Sciatic nerve (tissue), 2 donors: ENCODE measurements around the gene TOMM5. TPM values are rescaled to one million over a fixed set of nuclear protein-coding genes. Genes with fewer than 3 reads are reported as not detected.

Source experiments
- ATAC-seq: fragments of 200-7000 bp; cut with Tn5 transposase; one replicate; pipeline ENCODE4 v1.9.1; 2020; ENCODE audit warnings: mild to moderate bottlenecking, moderate library complexity
- DNase-seq: peaks from one replicate; pipeline ENCODE4 v3.0.0-alpha.2; 2020; ENCODE audit warnings: low spot score
- intact Hi-C: fragments of 100-400 bp; cut with DNase I; formaldehyde crosslinking; loops from one replicate; pipeline ENCODE4 v1.14.2; 2022
- total RNA-seq: library from RNA; stranded (reverse); fragmentation: NEBNext Ultra II Directional; extraction: Animal tissue kit (Norgen Biotek cat#: 25700); gene quantifications from one replicate; pipeline ENCODE4 v1.2.1, GENCODE V29; 2021
- donor health status: DM: no; HTN: no; CAD: no.
- donor health status: DM: no; HTN: no; CAD: no.

Gene TOMM5
- 60.0 TPM for total RNA-seq

DNA sequence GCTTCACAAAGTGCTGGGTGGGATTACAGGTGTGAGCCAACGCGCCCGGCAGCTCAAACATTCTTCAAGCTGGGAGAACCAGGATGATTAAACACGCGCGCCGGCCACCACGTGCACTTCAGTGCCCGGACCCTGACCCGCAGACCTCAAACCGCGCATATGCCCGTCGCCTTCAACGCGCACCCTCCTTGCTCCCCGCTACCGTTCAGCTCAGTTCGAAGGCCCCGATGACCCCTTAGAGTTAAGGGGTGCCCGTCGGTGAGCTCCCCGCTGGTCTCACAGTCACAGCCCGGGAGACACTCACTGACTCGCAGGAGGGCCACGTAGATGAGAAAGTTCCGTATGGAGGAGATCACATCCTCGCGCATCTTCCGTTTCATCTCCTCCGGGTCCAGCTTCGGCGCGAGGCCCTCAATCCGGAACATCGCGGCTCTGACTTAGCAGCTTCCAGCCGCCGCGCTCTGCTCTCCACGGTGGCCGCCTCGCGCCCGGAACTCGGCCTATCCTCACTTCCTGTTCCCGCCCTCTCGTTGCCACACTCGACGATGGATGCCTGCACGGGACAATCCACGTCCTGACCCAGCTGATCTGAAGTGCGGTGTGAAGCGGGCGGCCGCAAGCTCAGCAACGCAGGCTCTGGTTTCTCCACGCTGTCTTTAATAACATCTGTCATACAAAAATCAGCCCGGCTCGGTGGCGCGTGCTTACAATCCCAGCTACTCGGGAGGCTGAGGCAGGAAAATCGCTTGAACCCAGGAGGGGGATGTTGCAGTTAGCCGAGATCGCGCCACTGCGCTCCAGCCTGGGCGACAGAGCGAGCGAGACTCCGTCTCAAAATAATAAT is at the start of gene TOMM5:
Gene TOMM5, minus strand, starts transcription at position 490 of the 844 bp plus-strand sequence. Its CDS starts 65 bp downstream, at position 425.
- peak; percentile 99 for ATAC-seq
- intact Hi-C loops: no loop called here

DNA sequence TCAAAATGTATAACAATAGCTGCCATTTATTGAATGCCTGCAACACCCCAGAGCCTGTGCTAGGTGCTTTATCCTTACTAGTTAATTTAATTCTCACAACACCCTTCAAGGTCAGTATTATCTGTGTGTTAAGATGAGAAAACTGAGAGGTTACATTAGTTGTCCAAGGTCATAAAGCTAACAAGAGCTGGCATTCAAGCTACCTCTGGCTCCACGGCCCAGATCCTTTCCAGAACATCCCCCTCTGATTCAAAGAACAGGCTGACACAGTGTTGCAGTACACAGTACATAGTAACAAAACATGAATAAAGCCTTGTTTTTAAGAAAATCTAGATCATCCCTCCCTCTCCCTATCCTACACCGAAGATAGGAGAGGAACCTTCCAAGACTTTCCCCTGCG is 48.9 kb upstream of the TOMM5 start:
- intact Hi-C loops: no loop called here
- ATAC-seq (no peak), DNase-seq (no peak)

More for the DNA sequence above, at the start of gene TOMM5:
- peak; percentile 95 for DNase-seq

DNA sequence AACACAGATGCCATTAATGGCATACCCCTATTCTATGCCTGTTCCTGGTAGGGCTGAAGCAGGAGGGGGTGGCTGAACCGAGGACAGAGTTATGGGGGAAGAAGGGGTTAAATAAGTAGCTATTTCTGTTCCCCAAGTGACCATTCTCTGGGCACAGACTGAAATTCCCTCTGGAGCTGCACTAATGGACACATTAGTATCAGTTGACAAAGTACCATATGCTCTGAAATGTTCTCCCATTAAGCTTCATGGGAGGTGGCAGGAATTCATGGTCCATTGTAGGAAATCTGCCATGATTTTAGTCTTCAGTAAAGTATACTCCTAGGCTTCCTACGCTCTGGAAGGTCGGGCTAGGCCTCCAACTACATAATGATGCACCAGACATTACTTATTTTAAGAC is 47.8 kb upstream of the TOMM5 start:
- DNase-seq (no peak), ATAC-seq (no peak)
- intact Hi-C loops: no loop called here

DNA sequence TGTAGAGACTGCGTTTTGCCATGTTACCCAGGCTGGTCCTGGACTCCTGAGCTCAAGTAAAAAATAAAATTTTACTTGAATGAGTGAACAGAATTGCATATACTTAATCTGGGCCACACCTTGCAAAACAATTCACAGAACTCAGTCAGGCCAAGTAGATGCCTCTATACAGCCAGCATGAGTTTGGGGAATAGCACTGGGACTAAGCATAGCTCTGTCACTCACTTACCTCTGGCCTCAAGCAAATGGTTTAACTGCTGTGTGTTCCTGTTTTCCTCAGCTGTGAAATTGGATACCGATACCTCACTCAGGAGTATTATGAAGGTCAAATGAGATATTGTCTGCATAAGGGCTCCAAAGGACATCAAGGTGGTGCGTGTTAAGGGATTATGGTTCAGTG is 47.4 kb upstream of the TOMM5 start:
- no peak for ATAC-seq
- no peak for DNase-seq
- intact Hi-C loops: no loop called here

DNA sequence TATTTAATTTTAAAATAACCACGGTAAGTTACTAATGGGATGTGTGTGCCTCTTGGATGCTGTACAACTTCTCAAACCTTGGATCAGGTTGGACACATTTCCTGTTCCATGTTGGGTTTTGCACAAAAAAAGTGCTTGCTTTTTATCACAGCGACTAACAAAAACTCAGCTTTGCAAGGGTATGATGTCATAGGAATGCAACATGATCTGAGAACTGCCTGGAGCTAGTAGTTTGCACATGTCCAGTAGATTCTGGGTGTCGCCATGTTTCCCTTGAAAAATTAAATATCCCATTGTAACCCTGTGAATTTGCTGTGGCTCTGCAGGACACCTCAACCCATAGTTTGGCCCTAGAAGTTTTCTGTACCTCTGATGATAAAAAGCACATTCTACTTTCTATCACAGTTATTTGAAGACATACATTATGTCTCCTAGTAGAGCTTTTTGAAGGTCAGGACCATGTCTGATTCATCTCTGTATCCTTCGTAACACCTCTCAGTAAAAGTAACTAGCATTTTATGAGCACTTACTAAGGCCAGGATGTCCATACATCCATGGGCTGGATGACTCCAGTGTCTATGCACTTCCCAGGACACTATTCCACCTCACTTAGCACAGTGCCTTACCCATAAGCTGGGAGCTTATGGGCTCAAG is 46.8 kb upstream of the TOMM5 start:
- ATAC-seq: no peak
- intact Hi-C loops: no loop called here
- no peak for DNase-seq

DNA sequence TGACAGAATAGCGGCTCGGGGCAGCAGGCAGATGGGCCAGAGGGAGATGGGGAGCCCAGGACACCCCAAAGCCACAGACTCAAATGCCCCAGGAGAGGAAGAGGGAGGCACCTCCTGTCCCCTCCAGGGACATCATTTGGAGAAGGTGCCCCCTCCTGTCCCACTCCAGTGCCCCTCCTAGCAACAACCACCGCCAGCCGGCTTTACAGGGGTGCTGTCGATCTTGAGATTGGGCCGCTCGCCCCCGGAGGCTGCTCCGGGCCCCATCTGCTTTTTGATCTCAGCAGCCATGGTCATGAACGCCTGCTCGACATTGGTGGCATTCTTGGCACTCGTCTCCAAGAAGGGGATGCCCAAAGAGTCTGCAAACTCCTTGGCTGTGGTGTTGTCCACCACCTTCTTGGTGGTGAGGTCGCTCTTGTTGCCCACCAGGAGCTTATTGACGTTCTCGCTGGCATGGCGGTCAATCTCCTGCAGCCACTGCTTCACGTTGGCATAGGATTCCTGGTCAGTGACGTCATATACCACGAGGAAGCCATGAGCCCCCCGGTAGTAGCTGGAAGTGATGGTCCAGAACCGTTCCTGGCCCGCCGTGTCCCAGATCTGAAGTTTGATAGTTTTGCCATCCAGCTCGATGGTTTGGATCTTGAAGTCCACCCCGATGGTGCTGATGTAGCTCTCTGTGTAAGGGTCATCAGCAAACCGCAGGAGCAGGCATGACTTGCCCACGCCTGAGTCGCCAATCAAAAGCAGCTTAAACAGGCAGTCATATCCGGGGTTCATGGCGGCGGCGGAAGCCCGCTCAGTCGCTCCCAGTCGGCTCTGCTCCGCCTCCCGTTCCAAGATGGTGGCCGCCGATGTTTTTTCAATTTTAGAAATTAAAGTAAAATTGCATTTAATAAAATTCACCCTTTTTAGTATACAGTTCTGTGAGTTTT is 44.4 kb upstream of the TOMM5 start:
- intact Hi-C loops: no loop called here
- ATAC-seq (no peak), DNase-seq (no peak)

DNA sequence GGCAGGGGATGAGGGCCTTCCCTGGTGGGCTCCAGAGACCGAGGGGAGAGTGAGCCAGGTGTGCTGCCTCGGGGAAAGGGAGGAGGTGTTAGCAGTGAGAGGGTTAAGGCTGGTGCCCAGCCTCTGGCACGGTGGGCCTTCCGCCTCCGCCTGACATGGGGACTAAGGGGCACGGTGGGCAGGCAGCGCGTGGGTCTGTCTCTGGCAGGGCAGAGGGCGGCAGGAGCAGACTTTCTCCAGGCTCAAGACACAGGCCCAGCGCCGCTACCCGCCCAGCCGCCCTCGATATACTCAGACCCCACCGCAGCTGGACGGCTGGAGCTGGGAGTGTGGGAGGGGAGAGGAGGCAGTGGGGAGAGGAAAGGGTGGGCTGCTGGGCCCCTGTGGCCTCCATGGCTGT is 43.4 kb upstream of the TOMM5 start:
- ATAC-seq (no peak), DNase-seq (no peak)
- intact Hi-C loops: no loop called here

DNA sequence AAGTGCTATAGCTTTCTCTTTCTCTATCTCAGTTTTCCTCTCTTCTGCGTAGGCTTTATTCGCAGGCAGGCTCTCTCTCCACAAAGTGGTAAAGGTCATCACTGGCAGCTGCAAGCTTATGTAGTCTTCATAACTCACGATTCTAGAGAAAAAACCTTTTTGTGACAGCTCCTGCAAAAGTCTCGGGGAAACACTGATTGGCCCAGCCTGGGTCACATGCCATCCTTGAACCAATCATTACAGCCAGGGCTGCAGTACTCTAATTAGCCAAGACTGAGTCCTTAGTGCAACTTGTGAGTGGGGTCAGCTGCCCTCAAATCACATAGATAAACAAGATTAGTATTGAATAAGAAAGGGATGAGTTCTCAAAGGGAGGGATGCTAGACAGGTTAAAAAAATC is 40.1 kb upstream of the TOMM5 start:
- DNase-seq (no peak), ATAC-seq (no peak)
- intact Hi-C loops: no loop called here

DNA sequence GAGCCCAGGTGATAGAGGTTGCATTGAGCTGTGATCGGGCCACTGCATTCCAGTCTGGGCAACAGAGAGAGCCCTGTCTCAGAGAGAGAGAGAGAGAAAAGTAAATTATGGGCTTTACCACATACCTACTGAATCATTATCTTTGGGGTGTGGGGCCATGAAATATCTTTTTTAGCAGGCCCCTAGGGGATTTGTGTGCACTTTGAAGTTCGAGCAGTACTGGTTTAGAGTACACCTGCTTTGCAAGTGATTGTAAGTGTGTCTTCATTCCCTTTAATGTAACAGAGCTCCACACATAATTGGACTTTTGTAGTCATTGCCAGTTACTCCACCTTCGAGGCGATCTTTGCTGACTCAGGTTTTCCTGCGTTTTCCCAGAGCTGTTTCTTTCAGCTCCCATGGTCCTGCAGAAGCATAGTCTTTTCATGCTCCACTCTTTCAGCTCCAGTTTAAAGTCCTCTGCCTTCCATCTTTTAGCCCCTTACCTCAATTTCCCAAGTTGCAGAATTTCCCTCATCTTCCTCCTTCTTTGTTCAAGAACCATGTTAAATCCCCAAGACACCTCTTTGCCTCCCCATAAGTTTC is 34.4 kb upstream of the TOMM5 start:
- DNase-seq: no peak
- ATAC-seq: no peak
- intact Hi-C loops: no loop called here

DNA sequence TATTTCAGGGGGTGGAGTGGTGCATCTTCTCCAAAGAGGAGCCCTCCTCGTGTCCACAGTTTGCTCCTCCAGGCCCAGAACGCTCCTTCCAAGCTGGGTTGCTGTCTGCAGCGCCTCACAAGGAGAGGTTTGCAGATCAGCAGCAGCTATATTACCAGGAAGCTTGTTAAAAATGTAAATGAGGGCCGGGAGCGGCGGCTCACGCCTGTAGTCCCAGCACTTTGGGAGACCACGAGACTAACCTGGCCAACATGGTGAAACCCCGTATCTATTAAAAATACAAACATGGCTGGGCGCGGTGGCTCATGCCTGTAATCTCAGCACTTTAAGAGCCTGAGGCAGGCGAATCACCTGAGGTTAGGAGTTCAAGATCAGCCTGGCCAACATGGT is 33.4 kb upstream of the TOMM5 start:
- DNase-seq (no peak), ATAC-seq (no peak)
- intact Hi-C loops: no loop called here

DNA sequence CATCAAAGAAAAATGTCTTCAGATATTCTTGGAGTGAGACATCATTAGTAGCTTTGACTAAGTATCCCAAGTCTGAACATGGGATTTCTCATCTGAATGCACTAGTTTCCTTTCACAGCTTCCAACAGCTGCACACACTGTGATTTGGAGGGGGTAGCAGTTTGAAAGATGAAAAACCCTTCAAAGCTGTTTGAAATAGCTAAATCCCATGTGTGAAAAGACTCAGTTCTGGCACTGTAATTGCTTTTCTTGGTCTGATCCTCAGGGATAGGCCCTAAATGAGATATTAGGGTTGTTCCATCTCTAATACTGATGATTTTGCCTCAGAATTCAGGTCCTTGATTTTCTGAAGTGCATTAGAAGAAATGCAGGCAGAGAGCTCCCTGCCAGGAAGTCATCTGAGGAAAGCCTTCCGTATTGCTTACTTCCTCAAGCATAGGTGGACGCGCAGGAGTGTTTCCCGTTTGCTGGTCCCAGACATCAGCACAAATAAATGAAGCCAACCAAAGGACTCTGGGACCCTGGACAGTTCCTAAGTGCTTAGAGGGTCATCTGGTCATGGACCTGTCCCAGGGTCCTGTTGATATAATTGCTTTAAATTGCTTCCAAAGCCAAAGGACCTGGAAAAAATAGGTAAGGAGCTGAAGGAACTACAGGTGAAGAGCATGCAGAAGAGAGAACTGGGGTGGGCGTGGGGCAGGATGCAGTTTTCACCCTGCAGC is 32.8 kb upstream of the TOMM5 start:
- no peak for DNase-seq
- no peak for ATAC-seq
- intact Hi-C loops: no loop called here

DNA sequence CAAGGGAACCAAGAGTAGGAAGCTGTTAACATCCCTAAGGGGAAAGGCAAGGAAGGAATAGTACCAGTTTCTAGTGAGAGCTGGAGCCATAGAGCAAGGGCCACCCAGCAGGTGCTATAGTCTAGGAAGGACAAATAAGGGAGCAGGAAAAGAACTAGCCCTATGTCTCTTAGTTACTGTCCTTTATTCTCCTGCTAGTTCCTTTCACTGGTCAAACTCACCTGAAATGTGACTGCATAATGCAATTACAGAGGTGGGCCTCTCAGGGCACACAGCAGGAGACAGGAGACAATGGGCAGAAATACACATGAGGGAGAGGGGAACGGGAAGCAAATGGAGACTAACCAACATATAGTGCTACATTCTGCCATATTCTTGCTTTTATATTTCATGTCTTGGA is 31.7 kb upstream of the TOMM5 start:
- ATAC-seq (no peak), DNase-seq (no peak)
- intact Hi-C loops: no loop called here

DNA sequence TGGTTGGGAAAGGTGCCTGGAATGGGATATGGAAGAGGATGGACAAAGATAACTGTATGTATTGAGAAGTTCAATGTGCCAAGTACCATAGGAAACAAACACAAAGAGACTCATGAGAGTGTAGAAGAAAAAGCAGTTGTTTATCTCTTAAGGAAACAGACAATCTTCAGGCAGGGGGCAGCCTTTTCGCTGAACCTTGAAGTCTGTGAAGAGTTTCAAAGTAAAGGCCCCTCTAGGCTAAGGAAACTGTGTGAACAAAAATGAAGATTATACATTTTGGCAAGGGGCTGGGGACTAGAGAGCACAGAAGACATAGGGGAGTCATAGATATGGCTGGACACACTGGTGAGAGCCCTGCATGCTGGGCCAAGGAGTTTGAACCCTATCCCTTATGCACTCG is 30.9 kb upstream of the TOMM5 start:
- ATAC-seq (no peak), DNase-seq (no peak)
- intact Hi-C loops: no loop called here

DNA sequence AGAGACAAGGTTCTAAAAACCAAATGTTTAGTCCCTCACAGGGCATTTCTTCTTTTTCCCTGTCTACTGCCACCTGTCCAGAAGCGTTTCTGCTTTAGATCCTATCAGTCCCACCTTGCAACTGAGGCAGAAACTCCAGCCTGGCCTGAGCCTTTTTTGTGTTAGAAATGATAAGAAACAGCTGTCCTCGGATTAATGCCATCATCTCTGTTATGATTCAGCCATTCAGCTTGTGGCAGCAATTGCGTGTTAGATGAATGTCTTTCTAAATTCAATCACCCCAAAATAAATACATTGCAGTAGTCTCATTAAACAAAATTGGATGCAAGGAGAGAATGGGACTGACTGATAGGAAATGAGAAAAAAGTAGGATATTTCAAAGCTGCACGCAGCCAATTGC is 30.1 kb upstream of the TOMM5 start:
- DNase-seq (no peak), ATAC-seq (no peak)
- intact Hi-C loops: no loop called here

DNA sequence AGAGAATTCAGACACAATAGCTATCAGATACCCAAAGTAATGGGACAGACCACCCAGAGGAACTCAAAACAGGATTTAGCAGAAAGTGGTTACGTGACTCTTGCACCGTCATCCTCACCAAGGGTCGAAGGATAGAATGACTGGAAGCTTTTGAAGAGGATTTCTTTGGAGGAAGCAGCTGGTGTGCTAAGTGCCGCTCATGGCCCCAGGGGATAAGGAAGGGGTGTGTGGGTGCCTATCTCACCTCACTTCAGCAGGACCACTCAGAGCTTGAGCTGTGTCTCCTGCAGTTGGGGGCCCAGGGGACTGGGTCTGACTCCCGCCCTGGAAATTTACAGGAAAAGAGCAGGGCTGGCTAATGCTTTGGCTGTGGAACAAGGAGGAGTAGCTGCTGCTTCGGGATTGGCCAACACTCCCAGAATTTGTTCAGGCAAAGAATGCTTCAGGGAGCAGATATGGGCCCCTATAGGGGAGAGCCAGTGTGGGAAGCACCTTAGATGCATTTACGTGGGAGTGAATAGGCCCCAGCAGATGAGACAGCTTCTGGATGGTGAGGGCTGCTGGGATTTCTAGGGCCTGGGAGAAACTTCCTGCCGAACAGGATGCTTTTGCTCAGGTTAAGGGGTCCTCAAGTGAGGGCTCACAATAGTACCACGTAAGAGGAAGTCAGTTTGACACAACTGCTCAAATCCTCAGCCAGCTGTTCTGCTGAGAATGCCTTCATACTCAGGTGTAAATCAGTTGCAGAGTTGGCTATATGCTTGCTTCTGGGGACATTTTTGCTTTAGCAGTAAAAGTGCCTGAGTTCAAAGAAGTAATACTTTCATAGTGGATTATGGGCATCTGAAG is 29.1 kb upstream of the TOMM5 start:
- no peak for ATAC-seq
- intact Hi-C loops: no loop called here
- no peak for DNase-seq

DNA sequence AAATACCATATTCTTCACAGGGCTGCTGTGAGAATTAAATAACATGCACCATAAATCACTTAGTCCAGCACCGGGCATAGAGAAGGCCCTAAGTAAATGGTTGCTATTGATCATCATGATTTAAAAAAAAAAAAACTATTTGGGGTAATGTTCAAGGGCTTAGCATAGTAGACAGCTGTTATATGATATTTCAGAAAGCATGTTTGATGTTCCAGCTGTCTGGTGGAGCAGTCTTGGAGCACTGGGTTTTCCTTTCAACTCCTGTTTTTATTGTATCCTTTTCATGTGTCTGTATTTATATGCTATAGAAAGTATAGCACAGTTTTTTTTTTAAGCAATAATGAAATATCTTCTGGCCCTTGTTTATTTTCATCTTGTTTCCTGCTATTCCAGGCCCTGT is 28.0 kb upstream of the TOMM5 start:
- intact Hi-C loops: no loop called here
- ATAC-seq (no peak), DNase-seq (no peak)

DNA sequence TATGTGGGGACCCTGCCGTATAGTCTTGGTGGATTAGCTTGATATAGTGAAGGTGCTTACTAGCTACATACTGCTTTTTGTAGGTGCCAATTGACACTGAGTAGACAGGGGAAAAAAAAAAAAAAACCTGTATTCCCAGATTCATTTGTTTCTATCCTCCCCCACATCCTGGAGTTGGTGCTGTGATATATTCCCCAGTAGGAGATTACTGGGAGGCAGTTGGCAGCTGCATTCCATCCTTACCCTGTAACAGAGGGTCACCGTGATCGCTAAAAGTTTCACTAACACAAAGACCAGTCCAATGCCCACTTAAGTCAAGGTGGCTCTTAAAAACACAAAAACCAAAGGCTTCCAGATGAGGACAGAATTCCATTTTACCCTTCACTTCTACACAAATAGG is 27.4 kb upstream of the TOMM5 start:
- ATAC-seq: no peak
- no peak for DNase-seq
- intact Hi-C loops: no loop called here

DNA sequence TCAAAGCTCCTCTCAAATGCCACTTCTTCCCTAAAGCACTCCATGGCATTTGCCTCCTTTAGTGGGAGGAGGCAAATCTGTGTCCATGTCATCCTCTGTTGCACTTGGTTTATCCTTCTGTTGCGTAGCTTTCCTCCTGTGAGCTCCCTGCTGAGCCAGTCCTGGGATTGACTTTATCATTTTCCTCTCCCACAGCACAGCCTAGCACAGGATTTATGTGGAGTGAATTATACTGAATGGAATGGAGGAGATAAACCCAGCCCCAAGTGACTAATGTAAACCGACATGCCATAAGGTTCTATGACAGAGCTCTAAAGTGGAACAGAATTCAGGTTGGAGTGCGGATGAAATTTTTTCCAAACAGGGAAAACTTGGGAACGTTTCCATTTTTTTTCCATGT is 26.4 kb upstream of the TOMM5 start:
- DNase-seq (no peak), ATAC-seq (no peak)
- intact Hi-C loops: no loop called here
